HEK293T (cell line): ENCODE results near the gene SRGAP3.

ENCODE experiments used
- CTBP1 ChIP-seq: fragments of 450-650 bp; IDR thresholded peaks from 2 replicates; pipeline ENCODE4 v1.6.1; 2016; ENCODE audit warnings: borderline replicate concordance
- ELF4 ChIP-seq: fragments of 450-650 bp; IDR thresholded peaks from 2 replicates; pipeline ENCODE4 v1.6.1; 2017; ENCODE audit warnings: antibody characterized with exemption
- FOXA1 ChIP-seq: fragments of 450-650 bp; IDR thresholded peaks from 2 replicates; pipeline ENCODE4 v1.6.1; 2016; ENCODE audit warnings: mild to moderate bottlenecking
- FOXK2 ChIP-seq: fragments of 450-650 bp; IDR thresholded peaks from 2 replicates; pipeline ENCODE4 v1.6.1; 2016; ENCODE audit warnings: mild to moderate bottlenecking
- FOXM1 ChIP-seq: fragments of 450-650 bp; IDR thresholded peaks from 2 replicates; pipeline ENCODE4 v1.6.1; 2017; ENCODE audit warnings: mild to moderate bottlenecking, borderline replicate concordance
- HDGF ChIP-seq: fragments of 450-650 bp; IDR thresholded peaks from 2 replicates; pipeline ENCODE4 v1.6.1; 2017; ENCODE audit warnings: antibody characterized with exemption, borderline replicate concordance
- L3MBTL2 ChIP-seq: fragments of 450-650 bp; conservative IDR thresholded peaks from 2 replicates; pipeline ENCODE4 v1.6.1; 2016; ENCODE audit warnings: mild to moderate bottlenecking
- NFRKB ChIP-seq: fragments of 450-650 bp; IDR thresholded peaks from 2 replicates; pipeline ENCODE4 v1.6.1; 2016; ENCODE audit warnings: mild to moderate bottlenecking, moderate library complexity
- SP1 ChIP-seq: fragments of 450-650 bp; IDR thresholded peaks from 2 replicates; pipeline ENCODE4 v1.6.1; 2017
- SUZ12 ChIP-seq: fragments of 450-650 bp; IDR thresholded peaks from 2 replicates; pipeline ENCODE4 v1.6.1; 2016; ENCODE audit warnings: mild to moderate bottlenecking
- TARDBP ChIP-seq: fragments of 450-650 bp; IDR thresholded peaks from 2 replicates; pipeline ENCODE4 v1.6.1; 2016
- ZNF384 ChIP-seq: fragments of 450-650 bp; IDR thresholded peaks from 2 replicates; pipeline ENCODE4 v1.6.1; 2016
- TF ChIP-seq, protein P1 (sequence below): fragments of 450-650 bp; IDR thresholded peaks from 2 replicates; pipeline ENCODE4 v1.6.1; 2016

DNA sequence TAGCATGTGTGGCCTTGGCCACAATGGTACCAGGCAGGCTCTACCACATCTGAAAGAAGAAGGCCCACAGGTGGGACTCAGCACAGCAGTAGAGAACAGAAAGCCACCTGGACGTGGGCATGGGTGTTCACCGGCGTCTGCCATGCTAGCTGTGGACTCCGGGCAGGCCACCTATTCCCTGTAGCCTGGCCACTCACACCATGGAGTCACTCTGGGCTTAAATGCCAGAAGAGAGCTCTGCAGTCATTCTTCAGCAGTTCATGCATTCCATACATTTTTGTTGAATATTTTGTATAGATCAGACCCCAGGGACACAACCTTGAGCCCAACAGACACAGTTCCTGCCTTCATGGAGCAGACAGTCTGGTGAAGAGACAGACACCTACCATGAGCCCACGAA lies 138.6 kb downstream of the SRGAP3 start:
- TF ChIP-seq SUZ12 (no peak), CTBP1 (no peak), FOXK2 (no peak), FOXM1 (no peak), HDGF (no peak), TARDBP (no peak), FOXA1 (no peak), ZNF384 (no peak), NFRKB (no peak), L3MBTL2 (no peak), SP1 (no peak), ELF4 (no peak)
- TF ChIP-seq, protein P1, sequence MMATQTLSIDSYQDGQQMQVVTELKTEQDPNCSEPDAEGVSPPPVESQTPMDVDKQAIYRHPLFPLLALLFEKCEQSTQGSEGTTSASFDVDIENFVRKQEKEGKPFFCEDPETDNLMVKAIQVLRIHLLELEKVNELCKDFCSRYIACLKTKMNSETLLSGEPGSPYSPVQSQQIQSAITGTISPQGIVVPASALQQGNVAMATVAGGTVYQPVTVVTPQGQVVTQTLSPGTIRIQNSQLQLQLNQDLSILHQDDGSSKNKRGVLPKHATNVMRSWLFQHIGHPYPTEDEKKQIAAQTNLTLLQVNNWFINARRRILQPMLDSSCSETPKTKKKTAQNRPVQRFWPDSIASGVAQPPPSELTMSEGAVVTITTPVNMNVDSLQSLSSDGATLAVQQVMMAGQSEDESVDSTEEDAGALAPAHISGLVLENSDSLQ: no peak
